ENCODE results near the gene FAF2. TPM values are rescaled to one million over a fixed set of nuclear protein-coding genes. Genes with fewer than 3 reads are reported as not detected.

The FAF2 gene
- total and polyA plus RNA-seq, 12 donors, result 21.2 to 68.2 (median 40.6) TPM

- TF ChIP-seq POLR2A (IDR thresholded peaks at IDR 0.05) (no peak), CTCF (IDR thresholded peaks at IDR 0.05) (no peak)
- peaks cover 26 to 45% of the 10 kb centered on the region in 2 donors for H3K4me1 ChIP-seq (replicated peaks in 1 of 2)
- peak overlapping the region in 4 of 5 donors; percentile 91 to 98 (median 95) for H3K27ac ChIP-seq
- H3K9me3 ChIP-seq (replicated peaks in 1 of 3), result no peaks in the 10 kb centered on the region
- H3K36me3 ChIP-seq (replicated peaks in 1 of 2), result peaks cover 0 to 18% of the 10 kb centered on the region in 2 donors
- intact Hi-C loops (cut with DNase I), result loop anchor here in 1 of 2 donors (5.0 kb wide), 1 partner anchor 118 kb away; the partner anchor contains the start of gene CLTB
- DNase-seq, result peak in 2 of 7 donors; percentile 34 to 59
- 30 to 52% (median 46%) methylated on average over 5 to 11 of the region's 11 CpGs for WGBS, 4 donors
- H3K4me3 ChIP-seq, result peak overlapping the region in 1 of 4 donors; percentile 74
- H3K27me3 ChIP-seq, result no peaks in the 10 kb centered on the region
Measured at GRCh38 chr5:176535101-176535663, 87.0 kb downstream of the FAF2 start.

- peak in 2 of 7 donors; percentile 23 to 44 for DNase-seq
- Histone ChIP-seq H3K27me3 (no peaks in the 10 kb centered on the region), H3K9me3 (replicated peaks in 1 of 3) (no peaks in the 10 kb centered on the region), H3K36me3 (replicated peaks in 1 of 2) (peaks cover 0 to 14% of the 10 kb centered on the region in 2 donors), H3K4me3 (peak overlapping the region in 3 of 4 donors; percentile 74 to 88 (median 74)), H3K27ac (peak overlapping the region in 4 of 5 donors; percentile 91 to 98 (median 95)), H3K4me1 (replicated peaks in 1 of 2) (peaks cover 26 to 45% of the 10 kb centered on the region in 2 donors)
- TF ChIP-seq POLR2A (IDR thresholded peaks at IDR 0.05), result no peak
- no peak for TF ChIP-seq CTCF (IDR thresholded peaks at IDR 0.05)
- intact Hi-C loops (cut with DNase I), result loop anchor here in 1 of 2 donors (5.0 kb wide), 1 partner anchor 118 kb away; the partner anchor contains the start of gene CLTB
- 6 to 14% (median 9%) methylated on average over 4 to 9 of the region's 9 CpGs for WGBS, 4 donors
Measured at GRCh38 chr5:176535664-176536131, 87.5 kb downstream of the FAF2 start.

GRCh38 chr5:176536132-176536901, 88.1 kb downstream of the FAF2 start:
- peaks cover 26 to 44% of the 10 kb centered on the region in 2 donors for H3K4me1 ChIP-seq (replicated peaks in 1 of 2)
- peak in 1 of 2 donors; percentile 2 for TF ChIP-seq POLR2A (IDR thresholded peaks at IDR 0.05)
- no peak for TF ChIP-seq CTCF (IDR thresholded peaks at IDR 0.05)
- H3K27me3 ChIP-seq, result no peaks in the 10 kb centered on the region
- intact Hi-C loops (cut with DNase I), result loop anchor here in 1 of 2 donors (5.0 kb wide), 1 partner anchor 119 kb away; the partner anchor contains the start of gene CLTB
- peak overlapping the region; percentile 63 to 88 (median 74) for H3K4me3 ChIP-seq
- 1 to 2% (median 1%) methylated on average over 23 to 43 of the region's 43 CpGs for WGBS, 4 donors
- DNase-seq, result peak; percentile 77 to 88 (median 84)
- H3K9me3 ChIP-seq (replicated peaks in 1 of 3), result no peaks in the 10 kb centered on the region
- H3K36me3 ChIP-seq (replicated peaks in 1 of 2), result peaks cover 0 to 8% of the 10 kb centered on the region in 2 donors
- H3K27ac ChIP-seq, result peak overlapping the region; percentile 78 to 98 (median 92)

Data from adrenal gland (tissue), 12 donors.